HG02943 (cell line): ENCODE results near the gene PLSCR5.

Experiments used
- ATAC-seq: cut with Tn5 transposase; IDR thresholded peaks from one replicate; pipeline ENCODE4 v1.9.1; 2021; ENCODE audit warnings: mild to moderate bottlenecking, low read depth, moderate library complexity; ENCODE audit not compliant: unreplicated experiment

PLSCR5 gene

GRCh38 chr3:146605106-146605505 is at the start of gene PLSCR5:
PLSCR5 (minus strand) TSS chr3:146605346; CDS start chr3:146605212, 134 bp downstream.
- ATAC-seq = no peak

- ATAC-seq = no peak
Measured at GRCh38 chr3:146653978-146654377, 48.8 kb upstream of the PLSCR5 start.

- no peak for ATAC-seq
Measured at GRCh38 chr3:146650691-146651442, 45.7 kb upstream of the PLSCR5 start.

- no peak for ATAC-seq
Measured at GRCh38 chr3:146646261-146646660, 41.1 kb upstream of the PLSCR5 start.

GRCh38 chr3:146640955-146641867 is 36.1 kb upstream of the PLSCR5 start:
- peak; percentile 70 for ATAC-seq

GRCh38 chr3:146640361-146640760 is 35.2 kb upstream of the PLSCR5 start:
- ATAC-seq = no peak

- ATAC-seq = no peak
Measured at GRCh38 chr3:146638718-146639117, 33.6 kb upstream of the PLSCR5 start.

GRCh38 chr3:146637871-146638270 is 32.7 kb upstream of the PLSCR5 start:
- ATAC-seq = no peak

- ATAC-seq = no peak
Measured at GRCh38 chr3:146636881-146637280, 31.7 kb upstream of the PLSCR5 start.

GRCh38 chr3:146634346-146634745 is 29.2 kb upstream of the PLSCR5 start:
- ATAC-seq = no peak

GRCh38 chr3:146628671-146629070 is 23.5 kb upstream of the PLSCR5 start:
- no peak for ATAC-seq

GRCh38 chr3:146626403-146627122 is 21.4 kb upstream of the PLSCR5 start:
- ATAC-seq = no peak

GRCh38 chr3:146625186-146625775 is 20.1 kb upstream of the PLSCR5 start:
- no peak for ATAC-seq

- ATAC-seq = no peak
Measured at GRCh38 chr3:146621723-146622122, 16.6 kb upstream of the PLSCR5 start.

- no peak for ATAC-seq
Measured at GRCh38 chr3:146612015-146612414, 6.9 kb upstream of the PLSCR5 start.

- no peak for ATAC-seq
Measured at GRCh38 chr3:146611096-146611495, 6.0 kb upstream of the PLSCR5 start.

- no peak for ATAC-seq
Measured at GRCh38 chr3:146598535-146598934, 6.6 kb downstream of the PLSCR5 start.

GRCh38 chr3:146594843-146595482 is 10.2 kb downstream of the PLSCR5 start:
- no peak for ATAC-seq

- no peak for ATAC-seq
Measured at GRCh38 chr3:146593776-146594175, 11.4 kb downstream of the PLSCR5 start.

GRCh38 chr3:146590521-146590920 is 14.6 kb downstream of the PLSCR5 start:
- no peak for ATAC-seq
